Measurements from ENCODE around the gene SEPTIN2. TPM values are rescaled to one million over a fixed set of nuclear protein-coding genes. Genes with fewer than 3 reads are reported as not detected.

SEPTIN2 gene
- total RNA-seq, 1 experiment from 2014 or later, result 259 TPM

- DNase-seq (ENCODE audit: low read depth), result no peak
These were observed 29.2 kb upstream of the SEPTIN2 start for GRCh38 chr2:241286348-241287090.

- no peak for DNase-seq (ENCODE audit: low read depth)
These were observed 27.3 kb upstream of the SEPTIN2 start for GRCh38 chr2:241288324-241288888.

DNA sequence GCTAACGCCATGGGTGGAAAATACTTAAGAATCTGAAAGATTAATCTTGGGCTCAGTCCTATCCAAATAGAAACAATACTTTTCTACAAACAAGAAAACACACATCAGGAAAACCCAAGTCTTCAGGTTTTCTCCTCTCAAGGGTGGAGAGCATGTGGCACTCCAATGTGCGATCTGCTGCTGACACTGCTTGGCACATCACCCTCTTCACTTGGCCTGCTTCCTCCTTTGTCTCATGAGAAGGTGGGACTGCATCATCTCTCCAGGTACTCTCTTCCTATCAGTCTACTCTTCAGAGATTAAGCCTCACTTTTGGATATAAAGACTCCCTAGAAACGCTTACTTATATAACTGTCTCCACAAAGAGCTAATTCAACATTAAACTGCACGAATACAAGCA, 26.7 kb upstream of the SEPTIN2 start:
- no peak for DNase-seq (ENCODE audit: low read depth)

GRCh38 chr2:241289597-241289996, 26.1 kb upstream of the SEPTIN2 start:
- no peak for DNase-seq (ENCODE audit: low read depth)

DNA sequence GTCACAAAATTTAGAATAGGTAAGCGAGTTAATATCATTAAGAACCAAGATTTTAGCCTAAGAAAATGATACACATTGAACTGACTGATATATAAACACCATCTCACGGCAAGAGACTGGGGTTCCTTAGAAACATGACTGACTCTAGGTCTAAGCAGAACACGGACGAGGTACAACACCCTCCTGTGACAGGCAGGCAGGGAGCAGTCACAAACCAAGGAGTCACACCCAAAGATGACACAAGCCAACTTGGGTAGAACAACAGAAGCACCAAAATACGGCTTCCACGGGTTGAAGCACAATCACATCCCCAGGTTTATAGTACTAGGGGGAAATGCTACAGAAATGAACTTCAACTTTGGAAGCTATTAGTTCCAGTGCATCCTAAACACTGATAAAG, 24.6 kb upstream of the SEPTIN2 start:
- no peak for DNase-seq (ENCODE audit: low read depth)

DNA sequence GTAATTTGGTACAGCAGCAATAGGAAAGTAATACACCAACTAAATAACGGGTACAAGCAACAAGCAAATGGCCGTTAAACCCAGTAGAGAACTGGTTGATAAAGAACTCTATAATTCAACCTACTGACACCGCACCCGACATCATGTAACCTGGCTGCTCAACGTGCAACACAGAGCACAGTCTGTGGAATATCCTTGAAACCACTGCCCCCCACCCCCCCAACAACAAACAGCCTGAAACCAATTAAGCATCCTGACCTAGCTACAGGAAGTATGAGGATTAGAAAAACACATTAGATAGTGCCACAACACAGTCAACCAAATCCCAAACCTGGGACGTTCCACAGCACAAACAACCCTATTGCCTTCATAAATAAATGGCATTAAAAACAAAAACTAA, 23.7 kb upstream of the SEPTIN2 start:
- DNase-seq (ENCODE audit: low read depth), result no peak

DNA sequence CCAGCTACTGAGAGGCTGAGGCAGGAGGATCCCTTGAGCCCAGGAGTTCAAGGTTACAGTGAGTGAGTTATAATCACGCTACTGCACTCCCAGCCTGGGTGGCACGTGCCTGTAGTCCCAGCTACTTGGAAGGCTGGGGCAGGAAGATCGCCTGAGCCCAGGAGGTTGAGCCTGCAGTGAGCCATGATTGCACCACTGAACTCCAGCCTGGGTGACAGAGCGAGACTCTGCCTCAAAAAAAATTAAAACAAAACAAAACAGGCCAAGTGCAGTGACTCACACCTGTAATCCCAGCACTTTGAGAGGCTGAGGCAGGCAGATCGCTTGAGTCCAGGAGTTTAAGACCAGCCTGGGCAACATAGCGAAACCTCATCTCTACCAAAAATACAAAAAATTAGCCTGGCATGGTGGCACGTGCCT, 22.3 kb upstream of the SEPTIN2 start:
- peak; percentile 73 for DNase-seq (ENCODE audit: low read depth)

- DNase-seq (ENCODE audit: low read depth), result no peak
These were observed 20.2 kb upstream of the SEPTIN2 start for GRCh38 chr2:241295326-241296095.

DNA sequence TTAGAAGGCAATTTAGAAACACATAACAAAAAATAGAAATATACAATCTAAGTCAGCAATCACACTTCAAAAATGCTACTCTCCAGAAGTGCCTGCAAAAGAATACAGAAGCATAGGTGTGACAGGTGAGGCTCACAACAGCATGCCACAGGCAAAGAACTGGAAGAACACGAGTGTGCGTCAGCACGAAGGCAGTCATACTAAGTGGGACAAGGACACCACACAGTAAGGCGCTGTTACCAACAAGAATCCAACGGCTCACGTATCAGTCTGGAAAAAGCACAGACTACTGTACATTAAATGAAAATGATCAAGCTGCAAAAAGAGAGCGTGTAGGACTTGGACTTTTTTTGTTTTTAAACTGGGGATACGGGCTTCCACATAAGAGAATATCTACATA, 19.0 kb upstream of the SEPTIN2 start:
- DNase-seq (ENCODE audit: low read depth), result no peak

- DNase-seq (ENCODE audit: low read depth), result no peak
These were observed 17.1 kb upstream of the SEPTIN2 start for GRCh38 chr2:241298673-241299072.

GRCh38 chr2:241300000-241300399, 15.7 kb upstream of the SEPTIN2 start:
- no peak for DNase-seq (ENCODE audit: low read depth)

DNA sequence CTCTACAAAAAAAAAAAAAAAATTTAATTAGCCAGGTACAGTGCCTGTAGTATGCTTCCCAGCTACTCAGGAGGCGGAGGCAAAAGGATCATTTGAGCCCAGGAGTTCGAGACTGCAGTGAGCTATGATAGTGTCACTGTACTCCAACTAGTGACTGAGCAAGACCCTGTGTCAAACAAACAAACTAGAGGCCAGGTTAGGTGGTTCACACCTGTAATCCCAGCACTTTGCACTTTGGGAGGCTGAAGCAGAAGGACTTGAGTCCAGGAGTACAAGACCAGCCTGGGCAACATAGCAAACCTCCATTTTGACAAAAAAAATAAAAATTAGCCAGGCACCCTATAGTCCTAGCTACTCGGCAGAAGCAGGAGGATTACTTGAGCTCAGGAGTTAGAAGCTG, 13.6 kb upstream of the SEPTIN2 start:
- no peak for DNase-seq (ENCODE audit: low read depth)

GRCh38 chr2:241302759-241303651, 12.7 kb upstream of the SEPTIN2 start:
- DNase-seq (ENCODE audit: low read depth), result no peak

GRCh38 chr2:241304039-241304670, 11.6 kb upstream of the SEPTIN2 start:
- DNase-seq (ENCODE audit: low read depth), result no peak

DNA sequence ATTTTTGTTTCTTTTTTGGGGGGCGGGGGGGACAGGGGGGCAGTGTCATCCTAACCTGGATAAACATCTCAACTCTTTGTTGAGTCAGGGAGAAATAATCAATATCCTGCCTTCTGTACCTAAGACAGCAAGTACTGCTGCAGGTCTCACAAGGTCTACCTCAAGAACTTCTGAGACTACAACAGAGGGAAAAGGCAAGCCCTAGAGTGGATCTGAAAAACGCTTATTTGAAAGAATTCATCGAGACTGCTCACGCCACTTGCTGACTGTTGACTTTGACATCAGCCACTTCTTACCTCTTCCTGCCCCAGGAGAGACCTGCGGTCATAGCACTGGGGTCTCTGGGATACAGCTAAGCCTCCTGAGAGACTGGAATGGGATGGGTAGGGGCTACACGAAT, 8.7 kb upstream of the SEPTIN2 start:
- no peak for DNase-seq (ENCODE audit: low read depth)

DNA sequence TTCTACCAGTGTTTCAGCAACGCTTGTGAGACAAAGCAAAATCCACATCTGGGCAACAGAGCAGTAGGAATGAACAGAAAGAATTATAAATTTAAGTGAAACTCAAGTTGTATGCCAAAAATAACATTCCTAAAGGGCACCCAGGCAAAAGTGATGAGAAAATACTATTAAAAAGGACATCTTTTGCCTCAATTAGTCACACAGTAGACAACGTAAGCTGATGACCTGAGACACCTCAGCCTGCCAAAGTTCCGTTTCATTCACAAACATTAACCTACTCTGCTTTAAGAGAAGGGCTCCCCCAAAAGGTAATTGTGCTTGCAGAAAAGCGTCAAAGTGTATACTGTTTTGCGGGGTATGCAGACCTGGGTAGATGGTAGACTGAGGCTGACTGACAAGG, 7.5 kb upstream of the SEPTIN2 start:
- DNase-seq (ENCODE audit: low read depth), result no peak

- DNase-seq (ENCODE audit: low read depth), result no peak
These were observed 6.8 kb upstream of the SEPTIN2 start for GRCh38 chr2:241308832-241309500.

DNA sequence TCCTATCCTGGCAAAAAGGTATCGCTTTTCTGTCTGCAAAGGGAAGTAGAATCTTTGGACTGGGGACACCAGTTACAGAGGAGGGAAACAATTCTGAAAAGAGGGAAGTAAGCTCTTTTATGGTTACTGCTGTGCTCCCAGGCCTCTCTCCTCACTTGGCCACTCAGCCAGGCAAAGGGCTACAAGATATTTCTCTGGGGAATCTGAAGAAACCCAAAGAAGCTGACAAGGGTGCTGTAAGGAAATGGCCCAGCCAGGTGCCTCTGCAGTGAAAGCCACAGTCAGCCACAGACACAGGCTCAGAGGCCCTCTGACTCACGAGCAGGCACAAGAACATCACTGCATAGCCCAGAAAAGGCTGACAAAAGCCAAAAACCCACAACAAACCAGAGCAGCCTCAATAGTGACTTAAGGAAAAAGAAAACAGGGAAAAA, 6.0 kb upstream of the SEPTIN2 start:
- peak; percentile 70 for DNase-seq (ENCODE audit: low read depth)

- DNase-seq (ENCODE audit: low read depth), result no peak
These were observed 4.7 kb upstream of the SEPTIN2 start for GRCh38 chr2:241310917-241311566.

DNA sequence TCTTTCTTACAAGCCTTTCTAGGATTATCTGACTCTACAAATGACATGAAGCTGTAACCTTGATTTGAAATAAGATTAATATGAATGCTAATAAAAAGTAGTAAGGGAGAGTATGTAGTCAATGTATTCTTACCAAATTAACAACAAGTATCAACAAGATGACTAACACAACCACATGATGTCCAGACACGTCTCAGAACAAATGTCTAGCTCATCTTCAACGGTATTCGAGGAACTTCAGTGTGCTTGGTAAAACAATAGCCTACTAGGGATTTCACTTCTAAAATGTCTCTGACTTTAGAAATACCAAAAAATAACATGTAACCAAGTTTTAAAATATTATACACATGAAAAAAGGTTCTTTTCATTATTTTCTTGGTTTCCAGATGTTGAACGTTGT, 3.6 kb upstream of the SEPTIN2 start:
- no peak for DNase-seq (ENCODE audit: low read depth)
